H1 (cell line): ENCODE data around the gene TMTC2. TPM values are rescaled to one million over a fixed set of nuclear protein-coding genes. Genes with fewer than 3 reads are reported as not detected.

Experiments used
- CTCF ChIA-PET: fragments of 300-600 bp; sonication (Branson Sonifier 250); formaldehyde crosslinking; loops from one replicate; lab custom pipeline; 2021; ENCODE audit not compliant: partially characterized antibody; lab: Charles Lee
- POLR2A ChIA-PET: fragments of 300-600 bp; sonication (Branson Sonifier 250); formaldehyde crosslinking; loops from one replicate; lab custom pipeline; 2021; ENCODE audit warnings: inconsistent platforms; ENCODE audit not compliant: partially characterized antibody; lab: Charles Lee
- DNase-seq, 2 experiments: peaks; one replicate each; pipeline versions ENCODE4 v3.0.0 to v3.0.0-alpha.2; 2010 to 2022; ENCODE audit warnings: low spot score in 2 of 2, low read depth in 1 of 2, mixed read lengths in 1 of 2
- FAIRE-seq: peaks from 2 replicates; lab custom pipeline; 2011; peaks lifted over from hg19 to GRCh38; lab: Jason Lieb, UNC
- H2AFZ ChIP-seq: 2 replicates; pipeline ENCODE4 v1.8.1; 2012; ENCODE audit warnings: low read length, inconsistent platforms
- H2AK5ac ChIP-seq: 2 replicates; pipeline ENCODE4 v1.6.1; 2013; ENCODE audit warnings: low read depth, low read length
- H2BK120ac ChIP-seq: replicated peaks from 2 replicates; pipeline ENCODE3; 2013; ENCODE audit warnings: low read depth, low read length, inconsistent platforms
- H2BK12ac ChIP-seq: 2 replicates; pipeline ENCODE4 v1.6.1; 2013; ENCODE audit warnings: low read depth, low read length
- H2BK15ac ChIP-seq: 2 replicates; pipeline ENCODE4 v1.6.1; 2013; ENCODE audit warnings: low read length
- H2BK20ac ChIP-seq: 2 replicates; pipeline ENCODE4 v1.6.1; 2013; ENCODE audit warnings: low read length
- H2BK5ac ChIP-seq: 2 replicates; pipeline ENCODE4 v1.6.1; 2013; ENCODE audit warnings: low read depth, low read length
- H3K14ac ChIP-seq: 2 replicates; pipeline ENCODE4 v1.6.1; 2013; ENCODE audit warnings: inconsistent platforms; ENCODE audit not compliant: insufficient read length
- H3K18ac ChIP-seq: 2 replicates; pipeline ENCODE4 v1.6.1; 2013; ENCODE audit warnings: low read length; ENCODE audit errors: extremely low read depth
- H3K23ac ChIP-seq: 2 replicates; pipeline ENCODE4 v1.6.1; 2013; ENCODE audit warnings: inconsistent platforms; ENCODE audit not compliant: insufficient read length
- H3K23me2 ChIP-seq: 2 replicates; pipeline ENCODE4 v1.6.1; 2013; ENCODE audit warnings: low read depth, low read length
- H3K27ac ChIP-seq: 2 replicates; pipeline ENCODE4 v1.6.1; 2011; ENCODE audit warnings: low read depth, low read length, inconsistent platforms
- H3K27me3 ChIP-seq, 4 experiments: replicated peaks in 1 of 4; 1 replicate in 1 of 4; 2 replicates in 3 of 4; pipeline versions ENCODE4 v1.6.1 to v1.8.1; 2011 to 2013; ENCODE audit warnings: low read length in 3 of 4, mild to moderate bottlenecking in 3 of 4, inconsistent platforms in 2 of 4, mixed read lengths in 2 of 4, moderate library complexity in 1 of 4; ENCODE audit not compliant: control insufficient read depth in 3 of 4, insufficient read depth in 3 of 4; ENCODE audit errors: extremely low read depth in 1 of 4
- H3K36me3 ChIP-seq, 4 experiments: 2 replicates each; pipeline versions ENCODE4 v1.6.1 to v1.8.1; 2011 to 2013; ENCODE audit warnings: mild to moderate bottlenecking in 4 of 4, low read length in 3 of 4, moderate library complexity in 2 of 4, control low read depth in 1 of 4, inconsistent platforms in 1 of 4; ENCODE audit not compliant: insufficient read depth in 4 of 4, control insufficient read depth in 2 of 4
- H3K4ac ChIP-seq: replicated peaks from 2 replicates; pipeline ENCODE3; 2013; ENCODE audit warnings: low read length, low read depth, mixed read lengths, inconsistent platforms; ENCODE audit not compliant: insufficient read length
- H3K4me1 ChIP-seq, 4 experiments: replicated peaks in 1 of 4; 1 replicate in 1 of 4; 2 replicates in 3 of 4; pipeline versions ENCODE4 v1.6.1 to v1.8.1; 2011 to 2013; ENCODE audit warnings: low read length in 3 of 4, inconsistent platforms in 2 of 4, mixed read lengths in 1 of 4; ENCODE audit not compliant: insufficient read depth in 4 of 4, control insufficient read depth in 3 of 4
- H3K4me2 ChIP-seq, 2 experiments: 2 replicates each; pipeline versions ENCODE4 v1.6.1 to v1.8.1; 2011 to 2013; ENCODE audit warnings: low read depth in 2 of 2, low read length in 2 of 2, control low read depth in 1 of 2, inconsistent platforms in 1 of 2, mild to moderate bottlenecking in 1 of 2; ENCODE audit not compliant: insufficient read depth in 1 of 2
- H3K4me3 ChIP-seq, 4 experiments: fragments of 200-600, 300-600 bp in 1 of 4; sonication (generic), shearing (Covaris generic), sonication (Bioruptor Twin) in 1 of 4; 2 replicates each; pipeline versions ENCODE4 v1.5.1 to v1.8.1; 2011 to 2016; ENCODE audit warnings: low read length in 4 of 4, low read depth in 3 of 4, control low read depth in 2 of 4, inconsistent platforms in 2 of 4, mild to moderate bottlenecking in 2 of 4, mixed read lengths in 1 of 4, moderate library complexity in 1 of 4; ENCODE audit not compliant: insufficient read depth in 2 of 4; ENCODE audit errors: extremely low read depth in 1 of 4
- H3K56ac ChIP-seq: replicated peaks from 2 replicates; pipeline ENCODE3; 2013; ENCODE audit warnings: low read depth, mild to moderate bottlenecking, mixed read lengths, low read length, inconsistent platforms; ENCODE audit not compliant: insufficient read length
- H3K79me1 ChIP-seq: 2 replicates; pipeline ENCODE4 v1.6.1; 2013; ENCODE audit warnings: low read depth, low read length, control low read depth
- H3K79me2 ChIP-seq, 2 experiments: 2 replicates each; pipeline versions ENCODE4 v1.6.1 to v1.8.1; 2012 to 2013; ENCODE audit warnings: low read length in 2 of 2, mild to moderate bottlenecking in 2 of 2, inconsistent platforms in 1 of 2; ENCODE audit not compliant: insufficient read depth in 2 of 2, control insufficient read depth in 1 of 2
- H3K9ac ChIP-seq, 4 experiments: replicated peaks in 1 of 4; 1 replicate in 1 of 4; 2 replicates in 3 of 4; pipeline versions ENCODE4 v1.6.1 to v1.8.1; 2011 to 2013; ENCODE audit warnings: low read depth in 3 of 4, low read length in 3 of 4, control low read depth in 2 of 4, mild to moderate bottlenecking in 2 of 4, moderate library complexity in 2 of 4, inconsistent platforms in 1 of 4; ENCODE audit errors: extremely low read depth in 1 of 4
- H3K9me3 ChIP-seq, 2 experiments: 2 replicates each; pipeline versions ENCODE4 v1.6.1 to v1.8.1; 2012 to 2013; ENCODE audit warnings: mild to moderate bottlenecking in 2 of 2, moderate library complexity in 2 of 2, control low read depth in 1 of 2, inconsistent platforms in 1 of 2, low read depth in 1 of 2, low read length in 1 of 2, mixed read lengths in 1 of 2; ENCODE audit not compliant: insufficient read depth in 2 of 2
- H4K20me1 ChIP-seq, 2 experiments: replicated peaks in 1 of 2; 2 replicates each; pipeline versions ENCODE3 to v1.8.1; 2011 to 2013; ENCODE audit warnings: inconsistent platforms in 2 of 2, low read length in 2 of 2, mild to moderate bottlenecking in 1 of 2; ENCODE audit not compliant: insufficient read depth in 2 of 2, control insufficient read depth in 1 of 2
- H4K5ac ChIP-seq: 2 replicates; pipeline ENCODE4 v1.6.1; 2013; ENCODE audit warnings: low read length, low read depth, mixed read lengths, inconsistent platforms; ENCODE audit not compliant: insufficient read length
- H4K8ac ChIP-seq: 2 replicates; pipeline ENCODE4 v1.8.0; 2013; ENCODE audit warnings: mild to moderate bottlenecking, moderate library complexity, low read length, inconsistent platforms; ENCODE audit not compliant: insufficient read depth; ENCODE audit errors: extremely low read depth
- H4K91ac ChIP-seq: replicated peaks from 2 replicates; pipeline ENCODE3; 2013; ENCODE audit warnings: low read length, mixed read lengths, inconsistent platforms; ENCODE audit not compliant: insufficient read length
- ASH2L ChIP-seq: fragments of 200-600, 300-600 bp; sonication (generic); IDR thresholded peaks from one replicate; pipeline ENCODE4 v1.7.1; 2017; ENCODE audit warnings: low read length
- BRCA1 ChIP-seq: IDR thresholded peaks from 2 replicates; pipeline ENCODE4 v1.6.1; 2012; ENCODE audit warnings: low read depth, low read length, improper control_type of control experiment
- CEBPB ChIP-seq: IDR thresholded peaks from 2 replicates; pipeline ENCODE4 v1.6.1; 2012; ENCODE audit warnings: low read depth, low read length
- CHD1 ChIP-seq: IDR thresholded peaks from 2 replicates; pipeline ENCODE4 v1.6.1; 2012; ENCODE audit warnings: low read depth, low read length, improper control_type of control experiment
- FOSL1 ChIP-seq: IDR thresholded peaks from 2 replicates; pipeline ENCODE4 v1.6.1; 2011; ENCODE audit warnings: mild to moderate bottlenecking, low read depth, low read length, moderate library complexity; ENCODE audit not compliant: insufficient read depth
- HDAC2 ChIP-seq, 2 experiments: fragments of 300-600 bp in 1 of 2; sonication (generic) in 1 of 2; IDR thresholded peaks; 2 replicates each; pipeline ENCODE4 v1.6.1; 2011 to 2012; ENCODE audit warnings: low read depth in 2 of 2, low read length in 2 of 2, mild to moderate bottlenecking in 2 of 2, moderate library complexity in 2 of 2, borderline replicate concordance in 1 of 2, inconsistent platforms in 1 of 2
- RAD21 ChIP-seq, 2 experiments: IDR thresholded peaks in 1 of 2; conservative IDR thresholded peaks in 1 of 2; 2 replicates each; pipeline ENCODE4 v1.6.1; 2011; ENCODE audit warnings: low read depth in 2 of 2, low read length in 2 of 2, improper control_type of control experiment in 1 of 2, inconsistent platforms in 1 of 2, mild to moderate bottlenecking in 1 of 2, moderate library complexity in 1 of 2
- SIRT6 ChIP-seq: IDR thresholded peaks from one replicate; pipeline ENCODE4 v1.7.1; 2012; ENCODE audit warnings: low read length, inconsistent platforms
- WGBS, 2 experiments: shearing (Covaris generic) in 1 of 2; methylation state at CpG; one replicate each; pipeline versions ENCODE4 v1.1.6 to v1.1.7; 2013 to 2015; ENCODE audit warnings: low lambda C conversion rate in 2 of 2, mixed read lengths in 2 of 2, inconsistent platforms in 1 of 2, low coverage in 1 of 2, missing lambda C conversion rate in 1 of 2; ENCODE audit not compliant: insufficient replicate concordance in 2 of 2, insufficient coverage in 1 of 2, insufficient read length in 1 of 2; ENCODE audit errors: extremely low coverage in 1 of 2, missing lambda C conversion rate in 1 of 2; 5-methylcytosine and 5-hydroxymethylcytosine counted together
- polyA plus RNA-seq, 7 experiments: library from polyadenylated mRNA; depleted of rRNA in 3 of 7; stranded (reverse) in 5 of 7; unstranded in 2 of 7; fragments of >200 nt in 5 of 7; fragments of 200-250 nt in 2 of 7; gene quantifications; 1 replicate in 5 of 7; 2 replicates in 1 of 7; 4 replicates in 1 of 7; pipeline versions ENCODE4 v1.2.1 to v1.2.3, GENCODE V29; 2011 to 2013; ENCODE audit warnings: missing spikeins in 2 of 7, mixed read lengths in 2 of 7
- total RNA-seq: library from RNA; stranded (reverse); fragmentation: NEBNext Ultra II Directional; extraction: Animal tissue kit (Norgen Biotek cat#: 25700); gene quantifications from 2 replicates; pipeline ENCODE4 v1.2.1, GENCODE V29; 2021

TMTC2 gene
- total and polyA plus RNA-seq, 2 of the 8 experiments (the other 6 are each of a cell fraction or from before 2014, with no cell fraction given) = 2.3 to 3.9 TPM

DNA sequence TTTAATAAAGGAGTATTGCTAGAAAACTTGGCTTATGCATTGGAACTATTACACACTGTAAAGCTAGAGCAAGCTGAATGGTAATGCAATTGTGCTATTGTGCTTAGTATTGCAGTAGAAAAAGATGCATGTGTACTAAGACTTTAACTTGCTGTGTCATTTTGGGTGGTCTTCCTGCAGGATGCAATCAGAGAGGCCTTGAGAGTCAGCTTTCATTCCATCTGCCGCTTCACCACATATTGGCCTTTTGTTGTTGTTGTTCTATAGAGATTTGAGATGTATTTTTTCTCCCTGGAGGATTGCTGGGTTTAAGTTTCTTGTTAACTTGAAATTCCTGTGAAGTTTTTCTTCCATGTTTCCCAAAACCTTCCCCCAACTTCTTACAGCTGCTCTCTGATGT is 449.7 kb downstream of the TMTC2 start:
- Histone ChIP-seq H2BK20ac (no peak overlapping the region), H3K79me1 (no peaks in the 10 kb centered on the region), H2AFZ (no peak overlapping the region), H2BK15ac (no peak overlapping the region), H3K36me3 (peaks cover 0 to 5% (median 0%) of the 10 kb centered on the region in 4 experiments; a peak in 2 of 8 replicates), H4K20me1 (no peaks in the 10 kb centered on the region), H3K79me2 (no peaks in the 10 kb centered on the region), H3K4ac (no peak overlapping the region), H3K4me3 (no peak overlapping the region), H3K56ac (no peak overlapping the region), H3K27ac (no peak overlapping the region), H3K27me3 (no peaks in the 10 kb centered on the region), H3K9me3 (peaks cover 11 to 18% of the 10 kb centered on the region in 2 experiments; a peak in 3 of 4 replicates), H3K14ac (no peak overlapping the region), H3K23ac (no peak overlapping the region), H4K5ac (no peak overlapping the region), H3K4me1 (peaks cover 0 to 3% (median 0%) of the 10 kb centered on the region in 4 experiments; a peak in 1 of 7 replicates), H2BK120ac (no peak overlapping the region), H4K8ac (no peak overlapping the region), H3K4me2 (no peak overlapping the region), H2BK12ac (no peak overlapping the region), H3K18ac (no peak overlapping the region), H2BK5ac (no peak overlapping the region), H2AK5ac (no peak overlapping the region), H3K23me2 (no peaks in the 10 kb centered on the region; the same call in 1 of the 2 replicates), H3K9ac (no peak overlapping the region), H4K91ac (no peak overlapping the region)
- no peak for FAIRE-seq
- 88% methylated on average over 1 of the region's 1 CpG; no CpG with 5 or more reads in 1 of the 2 experiments for WGBS, 2 experiments
- DNase-seq = no peak
- TF ChIP-seq CEBPB (no peak), HDAC2 (IDR thresholded peaks at IDR 0.05; ENCODE audit: borderline replicate concordance in 1 of 2, low read depth in 2 of 2, low read length in 2 of 2) (no peak), BRCA1 (no peak), SIRT6 (no peak), RAD21 (IDR thresholded peaks at IDR 0.05 in 1 of 2, conservative IDR thresholded peaks at IDR 0.05 in 1 of 2; ENCODE audit: low read depth in 2 of 2, low read length in 2 of 2) (no peak), ASH2L (no peak), FOSL1 (no peak), CHD1 (no peak)
- ChIA-PET POLR2A (no interaction called here), CTCF (no interaction called here)
